Body of pancreas (tissue), 4 donors: ENCODE data around the gene KRT82. TPM values are rescaled to one million over a fixed set of nuclear protein-coding genes. Genes with fewer than 3 reads are reported as not detected.

Experiments used
- ATAC-seq: fragments of 150-250 bp; one replicate; pipeline ENCODE4 v1.9.1; 2016
- DNase-seq, 4 donors: peaks; one replicate each; pipeline ENCODE4 v3.0.0-alpha.2; 2019
- H3K27ac ChIP-seq, 4 donors: fragments of 200-600 bp; sonication (generic); 1 replicate in 3 of 4; 2 replicates in 1 of 4; pipeline versions ENCODE4 v1.5.1 to v1.6.1; 2016 to 2019; ENCODE audit warnings: mild to moderate bottlenecking in 1 of 4, mixed read lengths in 1 of 4, moderate library complexity in 1 of 4
- H3K27me3 ChIP-seq, 2 donors: fragments of 200-600 bp; sonication (generic); one replicate each; pipeline ENCODE4 v1.6.0; 2016; ENCODE audit warnings: mild to moderate bottlenecking in 1 of 2
- H3K36me3 ChIP-seq, 2 donors: fragments of 200-600 bp; sonication (generic); replicated peaks in 1 of 2; 2 replicates each; pipeline ENCODE4 v1.5.1; 2016; ENCODE audit warnings: low read depth in 2 of 2; ENCODE audit not compliant: insufficient read depth in 1 of 2
- H3K4me1 ChIP-seq: fragments of 200-600 bp; sonication (generic); one replicate; pipeline ENCODE4 v1.6.0; 2016
- H3K4me3 ChIP-seq, 2 donors: fragments of 200-600 bp; sonication (generic); 1 replicate in 1 of 2; 2 replicates in 1 of 2; pipeline ENCODE4 v1.5.1; 2016 to 2019
- H3K9me3 ChIP-seq, 3 donors: fragments of 200-600 bp; sonication (generic); 1 replicate in 2 of 3; 2 replicates in 1 of 3; pipeline ENCODE4 v1.5.1; 2016
- CTCF ChIP-seq, 7 experiments: fragments of 450-650 bp in 4 of 7; fragments of 200-600 bp in 3 of 7; sonication (generic) in 3 of 7; IDR thresholded peaks; one replicate each; pipeline ENCODE4 v1.5.1; 2016 to 2019; ENCODE audit warnings: antibody characterized with exemption in 7 of 7
- POLR2A ChIP-seq, 3 donors: fragments of 450-650 bp; IDR thresholded peaks; one replicate each; pipeline ENCODE4 v1.6.1; 2016; ENCODE audit warnings: antibody characterized with exemption in 3 of 3, mild to moderate bottlenecking in 2 of 3
- WGBS, 2 donors: methylation state at CpG; one replicate each; pipeline ENCODE4 v1.1.5; 2017; 5-methylcytosine and 5-hydroxymethylcytosine counted together
- intact Hi-C: fragments of 100-400 bp; cut with DNase I; formaldehyde crosslinking; loops from one replicate; pipeline ENCODE4 v1.15.1; 2023
- total RNA-seq, 2 donors: library from RNA; depleted of rRNA; stranded (reverse); fragments of >200 nt; gene quantifications; one replicate each; pipeline ENCODE4 v1.1.0, GENCODE V29; 2016

Gene KRT82
- total RNA-seq, 2 donors from 2014 or later = not detected

GRCh38 chr12:52401526-52401925 is 4.6 kb downstream of the KRT82 start:
- intact Hi-C loops = no loop called here
- no peak for DNase-seq

GRCh38 chr12:52400906-52401305 is 5.2 kb downstream of the KRT82 start:
- Histone ChIP-seq H3K27ac (no peak overlapping the region), H3K4me1 (no peaks in the 10 kb centered on the region), H3K36me3 (no peaks in the 10 kb centered on the region), H3K4me3 (no peak overlapping the region), H3K27me3 (no peaks in the 10 kb centered on the region), H3K9me3 (no peaks in the 10 kb centered on the region)
- DNase-seq (no peak), ATAC-seq (no peak)
- 89 to 90% methylated on average over 5 to 9 of the region's 9 CpGs for WGBS, 2 donors
- TF ChIP-seq CTCF (IDR thresholded peaks at IDR 0.05) (no peak), POLR2A (IDR thresholded peaks at IDR 0.05) (no peak)
- intact Hi-C loops = no loop called here

More at GRCh38 chr12:52401526-52401925, 4.6 kb downstream of the KRT82 start:
- no peaks in the 10 kb centered on the region for H3K27me3 ChIP-seq
- no peak overlapping the region for H3K4me3 ChIP-seq
- WGBS, 2 donors = 82 to 88% methylated on average over 4 to 5 of the region's 5 CpGs
- H3K9me3 ChIP-seq = no peaks in the 10 kb centered on the region
- no peak for TF ChIP-seq POLR2A (IDR thresholded peaks at IDR 0.05)
- no peak for TF ChIP-seq CTCF (IDR thresholded peaks at IDR 0.05)
- H3K27ac ChIP-seq = no peak overlapping the region
- H3K4me1 ChIP-seq = no peaks in the 10 kb centered on the region
- ATAC-seq = no peak
- H3K36me3 ChIP-seq = no peaks in the 10 kb centered on the region

- 90 to 96% methylated on average over 5 to 16 of the region's 16 CpGs for WGBS, 2 donors
- H3K4me1 ChIP-seq = no peaks in the 10 kb centered on the region
- H3K27me3 ChIP-seq = no peaks in the 10 kb centered on the region
- TF ChIP-seq POLR2A (IDR thresholded peaks at IDR 0.05) = no peak
- no peak for TF ChIP-seq CTCF (IDR thresholded peaks at IDR 0.05)
- no peak overlapping the region for H3K4me3 ChIP-seq
- H3K9me3 ChIP-seq = no peaks in the 10 kb centered on the region
- no peak overlapping the region for H3K27ac ChIP-seq
- intact Hi-C loops = no loop called here
- ATAC-seq (no peak), DNase-seq (no peak)
- H3K36me3 ChIP-seq = no peaks in the 10 kb centered on the region
Observed at GRCh38 chr12:52399756-52400155, 6.4 kb downstream of the KRT82 start.

- no peaks in the 10 kb centered on the region for H3K9me3 ChIP-seq
- 80 to 92% methylated on average over 1 of the region's 1 CpG for WGBS, 2 donors
- DNase-seq = no peak
- H3K4me3 ChIP-seq = no peak overlapping the region
- H3K4me1 ChIP-seq = no peaks in the 10 kb centered on the region
- H3K36me3 ChIP-seq = no peaks in the 10 kb centered on the region
- no peaks in the 10 kb centered on the region for H3K27me3 ChIP-seq
- H3K27ac ChIP-seq = no peak overlapping the region
- intact Hi-C loops = no loop called here
- ATAC-seq = no peak
- no peak for TF ChIP-seq CTCF (IDR thresholded peaks at IDR 0.05)
- no peak for TF ChIP-seq POLR2A (IDR thresholded peaks at IDR 0.05)
Observed at GRCh38 chr12:52398176-52398575, 8.0 kb downstream of the KRT82 start.

GRCh38 chr12:52396656-52397055 is 9.5 kb downstream of the KRT82 start:
- DNase-seq = no peak
- no peak for ATAC-seq
- Histone ChIP-seq H3K4me3 (no peak overlapping the region), H3K27me3 (no peaks in the 10 kb centered on the region), H3K27ac (no peak overlapping the region), H3K9me3 (no peaks in the 10 kb centered on the region), H3K36me3 (no peaks in the 10 kb centered on the region), H3K4me1 (no peaks in the 10 kb centered on the region)
- TF ChIP-seq POLR2A (IDR thresholded peaks at IDR 0.05) = no peak
- TF ChIP-seq CTCF (IDR thresholded peaks at IDR 0.05) = no peak
- intact Hi-C loops = no loop called here
- 72 to 75% methylated on average over 8 of the region's 8 CpGs for WGBS, 2 donors
